ENCODE measurements around the gene ANKS1B.

GRCh38 chr12:98968896-98969295, 1015.8 kb downstream of the ANKS1B start:
- no peak for TF ChIP-seq POLR2A (IDR thresholded peaks at IDR 0.05)
- TF ChIP-seq, protein P1, sequence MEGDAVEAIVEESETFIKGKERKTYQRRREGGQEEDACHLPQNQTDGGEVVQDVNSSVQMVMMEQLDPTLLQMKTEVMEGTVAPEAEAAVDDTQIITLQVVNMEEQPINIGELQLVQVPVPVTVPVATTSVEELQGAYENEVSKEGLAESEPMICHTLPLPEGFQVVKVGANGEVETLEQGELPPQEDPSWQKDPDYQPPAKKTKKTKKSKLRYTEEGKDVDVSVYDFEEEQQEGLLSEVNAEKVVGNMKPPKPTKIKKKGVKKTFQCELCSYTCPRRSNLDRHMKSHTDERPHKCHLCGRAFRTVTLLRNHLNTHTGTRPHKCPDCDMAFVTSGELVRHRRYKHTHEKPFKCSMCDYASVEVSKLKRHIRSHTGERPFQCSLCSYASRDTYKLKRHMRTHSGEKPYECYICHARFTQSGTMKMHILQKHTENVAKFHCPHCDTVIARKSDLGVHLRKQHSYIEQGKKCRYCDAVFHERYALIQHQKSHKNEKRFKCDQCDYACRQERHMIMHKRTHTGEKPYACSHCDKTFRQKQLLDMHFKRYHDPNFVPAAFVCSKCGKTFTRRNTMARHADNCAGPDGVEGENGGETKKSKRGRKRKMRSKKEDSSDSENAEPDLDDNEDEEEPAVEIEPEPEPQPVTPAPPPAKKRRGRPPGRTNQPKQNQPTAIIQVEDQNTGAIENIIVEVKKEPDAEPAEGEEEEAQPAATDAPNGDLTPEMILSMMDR (IDR thresholded peaks at IDR 0.05) = no peak
